ENCODE data around the gene TMEM225B. TPM values are rescaled to one million over a fixed set of nuclear protein-coding genes. Genes with fewer than 3 reads are reported as not detected.

The TMEM225B gene
- total and polyA plus RNA-seq, 2 donors (not counting 1 experiment from before 2014, with no cell fraction given): 0.86 to 0.95 TPM

- Mint-ChIP-seq H3K9me3 (ENCODE audit: insufficient read depth) (no peaks in the 10 kb centered on the region), H3K4me3 (no peak overlapping the region), H3K4me1 (peaks cover 2% of the 10 kb centered on the region), H3K27me3 (no peaks in the 10 kb centered on the region), H3K27ac (no peak overlapping the region)
- TF ChIP-seq CTCF (IDR thresholded peaks at IDR 0.05) (no peak), EZH2 (IDR thresholded peaks at IDR 0.05; ENCODE audit: borderline replicate concordance, insufficient read depth, low read depth, low read length, poor library complexity, severe bottlenecking) (no peak)
- peaks cover 1 to 86% of the 10 kb centered on the region in 2 experiments for H3K36me3 ChIP-seq (replicated peaks in 1 of 2; ENCODE audit: control extremely low read depth in 1 of 2, control insufficient read depth in 1 of 2, extremely low read depth in 1 of 2, insufficient read depth in 2 of 2, low read length in 1 of 2)
- ATAC-seq (ENCODE audit: low read depth): no peak
- intact Hi-C loops (cut with micrococcal nuclease): no loop called here
- POLR2A ChIA-PET: no interaction called here
- WGBS (ENCODE audit: insufficient coverage): 100% methylated on average over 5 of the region's 5 CpGs
- no peaks in the 10 kb centered on the region for H3K27me3 ChIP-seq (replicated peaks in 1 of 4; ENCODE audit: control extremely low read depth in 1 of 4, control insufficient read depth in 3 of 4, insufficient read depth in 4 of 4, low read length in 3 of 4)
- H3K9me3 ChIP-seq (ENCODE audit: control extremely low read depth in 1 of 3, control insufficient read depth in 2 of 3, insufficient read depth in 1 of 3, low read length in 2 of 3): no peaks in the 10 kb centered on the region
- H3K4me3 ChIP-seq (ENCODE audit: control extremely low read depth in 1 of 5, extremely low read depth in 1 of 5, insufficient read depth in 1 of 5, low read depth in 2 of 5, low read length in 4 of 5): no peak overlapping the region
- no peak overlapping the region for H3K27ac ChIP-seq (ENCODE audit: low read length in 2 of 2)
- H3K79me2 ChIP-seq (ENCODE audit: control insufficient read depth, insufficient read depth, low read length): peaks cover 29% of the 10 kb centered on the region
- H3K9ac ChIP-seq (ENCODE audit: low read length): no peak overlapping the region
- DNase-seq: no peak
- no peak overlapping the region for H2AFZ ChIP-seq (ENCODE audit: insufficient read depth, low read depth, low read length, poor library complexity, severe bottlenecking)
- no peaks in the 10 kb centered on the region for H3K4me1 ChIP-seq (ENCODE audit: control insufficient read depth in 2 of 2, insufficient read depth in 2 of 2, low read length in 2 of 2)
- CTCF ChIA-PET: no interaction called here
- H3K4me2 ChIP-seq (replicated peaks; ENCODE audit: low read depth, low read length, poor library complexity, severe bottlenecking): no peak overlapping the region
- H4K20me1 ChIP-seq (ENCODE audit: control insufficient read depth, insufficient read depth, low read length, poor library complexity, severe bottlenecking): peaks cover 26% of the 10 kb centered on the region
Measured at GRCh38 chr7:99625321-99625720, 27.3 kb downstream of the TMEM225B start.

GRCh38 chr7:99625961-99626360, 27.9 kb downstream of the TMEM225B start:
- no peaks in the 10 kb centered on the region for H3K9me3 Mint-ChIP-seq (ENCODE audit: insufficient read depth)
- TF ChIP-seq EZH2 (IDR thresholded peaks at IDR 0.05; ENCODE audit: borderline replicate concordance, insufficient read depth, low read depth, low read length, poor library complexity, severe bottlenecking) (no peak), CTCF (IDR thresholded peaks at IDR 0.05) (no peak)
- Histone ChIP-seq H3K9ac (ENCODE audit: low read length) (no peak overlapping the region), H3K4me2 (replicated peaks; ENCODE audit: low read depth, low read length, poor library complexity, severe bottlenecking) (no peak overlapping the region), H3K36me3 (replicated peaks in 1 of 2; ENCODE audit: control extremely low read depth in 1 of 2, control insufficient read depth in 1 of 2, extremely low read depth in 1 of 2, insufficient read depth in 2 of 2, low read length in 1 of 2) (peaks cover 1 to 86% of the 10 kb centered on the region in 2 experiments), H3K9me3 (ENCODE audit: control extremely low read depth in 1 of 3, control insufficient read depth in 2 of 3, insufficient read depth in 1 of 3, low read length in 2 of 3) (no peaks in the 10 kb centered on the region), H3K4me3 (ENCODE audit: control extremely low read depth in 1 of 5, extremely low read depth in 1 of 5, insufficient read depth in 1 of 5, low read depth in 2 of 5, low read length in 4 of 5) (no peak overlapping the region), H3K79me2 (ENCODE audit: control insufficient read depth, insufficient read depth, low read length) (peaks cover 24% of the 10 kb centered on the region), H3K4me1 (ENCODE audit: control insufficient read depth in 2 of 2, insufficient read depth in 2 of 2, low read length in 2 of 2) (no peaks in the 10 kb centered on the region), H4K20me1 (ENCODE audit: control insufficient read depth, insufficient read depth, low read length, poor library complexity, severe bottlenecking) (peaks cover 21% of the 10 kb centered on the region), H3K27me3 (replicated peaks in 1 of 4; ENCODE audit: control extremely low read depth in 1 of 4, control insufficient read depth in 3 of 4, insufficient read depth in 4 of 4, low read length in 3 of 4) (no peaks in the 10 kb centered on the region), H2AFZ (ENCODE audit: insufficient read depth, low read depth, low read length, poor library complexity, severe bottlenecking) (no peak overlapping the region), H3K27ac (ENCODE audit: low read length in 2 of 2) (no peak overlapping the region)
- POLR2A ChIA-PET: no interaction called here
- CTCF ChIA-PET: no interaction called here
- no peaks in the 10 kb centered on the region for H3K27me3 Mint-ChIP-seq
- H3K4me3 Mint-ChIP-seq: no peak overlapping the region
- H3K4me1 Mint-ChIP-seq: peaks cover 2% of the 10 kb centered on the region
- H3K27ac Mint-ChIP-seq: no peak overlapping the region
- no peak for DNase-seq
- intact Hi-C loops (cut with micrococcal nuclease): no loop called here
- whole genome bisulfite sequencing (ENCODE audit: insufficient coverage): 98% methylated on average over 4 of the region's 4 CpGs
- ATAC-seq (ENCODE audit: low read depth): no peak

Data from B cell (primary cell).